Upper lobe of left lung (tissue), 4 donors: ENCODE results near the gene CHST14.
A peak's percentile ranks its signal among the peaks of the same experiment; 100 is the strongest.

Source experiments
- EP300 ChIP-seq, 4 donors: sonication (generic); formaldehyde crosslinking; IDR thresholded peaks; one replicate each; pipeline ENCODE4 v1.5.1; 2017; ENCODE audit warnings: antibody characterized with exemption in 4 of 4, control low read depth in 2 of 4
- POLR2A ChIP-seq, 4 donors: fragments of 450-650 bp; IDR thresholded peaks; one replicate each; pipeline ENCODE4 v1.5.1; 2016 to 2017; ENCODE audit warnings: antibody characterized with exemption in 4 of 4, mild to moderate bottlenecking in 2 of 4
- POLR2AphosphoS5 ChIP-seq, 2 donors: sonication (generic); formaldehyde crosslinking; IDR thresholded peaks; one replicate each; pipeline ENCODE4 v1.5.1; 2017; ENCODE audit warnings: antibody characterized with exemption in 2 of 2
- TF ChIP-seq, protein P1 (sequence below), 6 experiments: fragments of 450-650 bp in 4 of 6; fragments of 200-600 bp in 2 of 6; sonication (generic) in 2 of 6; IDR thresholded peaks; one replicate each; pipeline ENCODE4 v1.5.1; 2016 to 2019; ENCODE audit warnings: antibody characterized with exemption in 6 of 6

DNA sequence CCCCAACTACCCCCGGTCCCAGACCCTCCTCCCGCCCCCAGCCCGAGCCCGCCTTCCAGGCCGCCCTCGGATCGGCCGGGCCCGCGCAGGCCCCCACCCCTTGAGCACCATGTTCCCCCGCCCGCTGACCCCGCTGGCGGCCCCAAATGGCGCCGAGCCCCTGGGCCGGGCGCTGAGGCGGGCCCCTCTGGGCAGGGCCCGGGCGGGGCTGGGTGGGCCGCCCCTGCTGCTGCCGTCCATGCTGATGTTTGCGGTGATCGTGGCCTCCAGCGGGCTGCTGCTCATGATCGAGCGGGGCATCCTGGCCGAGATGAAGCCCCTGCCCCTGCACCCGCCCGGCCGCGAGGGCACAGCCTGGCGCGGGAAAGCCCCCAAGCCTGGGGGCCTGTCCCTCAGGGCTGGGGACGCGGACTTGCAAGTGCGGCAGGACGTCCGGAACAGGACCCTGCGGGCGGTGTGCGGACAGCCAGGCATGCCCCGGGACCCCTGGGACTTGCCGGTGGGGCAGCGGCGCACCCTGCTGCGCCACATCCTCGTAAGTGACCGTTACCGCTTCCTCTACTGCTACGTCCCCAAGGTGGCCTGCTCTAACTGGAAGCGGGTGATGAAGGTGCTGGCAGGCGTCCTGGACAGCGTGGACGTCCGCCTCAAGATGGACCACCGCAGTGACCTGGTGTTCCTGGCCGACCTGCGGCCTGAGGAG, 472 bp downstream of the CHST14 start:
- TF ChIP-seq POLR2A (IDR thresholded peaks at IDR 0.05) (peak in 1 of 4 donors; percentile 46), POLR2AphosphoS5 (IDR thresholded peaks at IDR 0.05) (no peak), EP300 (IDR thresholded peaks at IDR 0.05) (no peak)
- TF ChIP-seq, protein P1, sequence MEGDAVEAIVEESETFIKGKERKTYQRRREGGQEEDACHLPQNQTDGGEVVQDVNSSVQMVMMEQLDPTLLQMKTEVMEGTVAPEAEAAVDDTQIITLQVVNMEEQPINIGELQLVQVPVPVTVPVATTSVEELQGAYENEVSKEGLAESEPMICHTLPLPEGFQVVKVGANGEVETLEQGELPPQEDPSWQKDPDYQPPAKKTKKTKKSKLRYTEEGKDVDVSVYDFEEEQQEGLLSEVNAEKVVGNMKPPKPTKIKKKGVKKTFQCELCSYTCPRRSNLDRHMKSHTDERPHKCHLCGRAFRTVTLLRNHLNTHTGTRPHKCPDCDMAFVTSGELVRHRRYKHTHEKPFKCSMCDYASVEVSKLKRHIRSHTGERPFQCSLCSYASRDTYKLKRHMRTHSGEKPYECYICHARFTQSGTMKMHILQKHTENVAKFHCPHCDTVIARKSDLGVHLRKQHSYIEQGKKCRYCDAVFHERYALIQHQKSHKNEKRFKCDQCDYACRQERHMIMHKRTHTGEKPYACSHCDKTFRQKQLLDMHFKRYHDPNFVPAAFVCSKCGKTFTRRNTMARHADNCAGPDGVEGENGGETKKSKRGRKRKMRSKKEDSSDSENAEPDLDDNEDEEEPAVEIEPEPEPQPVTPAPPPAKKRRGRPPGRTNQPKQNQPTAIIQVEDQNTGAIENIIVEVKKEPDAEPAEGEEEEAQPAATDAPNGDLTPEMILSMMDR (IDR thresholded peaks at IDR 0.05): no peak
